Subcutaneous abdominal adipose tissue (tissue), 5 donors: Measurements from ENCODE around the gene ANO10.

Experiments
- H3K27ac ChIP-seq: one replicate; pipeline ENCODE4 v1.7.0; 2013; ENCODE audit warnings: low read depth, mild to moderate bottlenecking, inconsistent platforms, low read length, moderate library complexity
- H3K27me3 ChIP-seq, 5 donors: one replicate each; pipeline ENCODE4 v1.7.0; 2013; ENCODE audit warnings: low read length in 5 of 5, inconsistent platforms in 1 of 5; ENCODE audit not compliant: control insufficient read depth in 5 of 5, insufficient read depth in 4 of 5
- H3K36me3 ChIP-seq, 5 donors: one replicate each; pipeline ENCODE4 v1.7.0; 2013; ENCODE audit warnings: low read length in 5 of 5; ENCODE audit not compliant: control insufficient read depth in 5 of 5, insufficient read depth in 5 of 5
- H3K4me1 ChIP-seq, 5 donors: one replicate each; pipeline ENCODE4 v1.7.0; 2013; ENCODE audit warnings: low read length in 5 of 5, mild to moderate bottlenecking in 3 of 5, moderate library complexity in 1 of 5; ENCODE audit not compliant: control insufficient read depth in 5 of 5, insufficient read depth in 5 of 5
- H3K4me3 ChIP-seq, 5 donors: one replicate each; pipeline ENCODE4 v1.7.0; 2013; ENCODE audit warnings: low read length in 5 of 5, low read depth in 1 of 5
- H3K9ac ChIP-seq, 5 donors: one replicate each; pipeline ENCODE4 v1.7.0; 2013; ENCODE audit warnings: low read length in 5 of 5, mild to moderate bottlenecking in 4 of 5, moderate library complexity in 3 of 5
- H3K9me3 ChIP-seq, 5 donors: one replicate each; pipeline ENCODE4 v1.7.0; 2013; ENCODE audit warnings: low read length in 5 of 5; ENCODE audit not compliant: control insufficient read depth in 5 of 5
- donor health status: healthy.
- donor health status: healthy.
- donor health status: healthy.
- donor health status: healthy.
- donor health status: healthy.

The ANO10 gene

DNA sequence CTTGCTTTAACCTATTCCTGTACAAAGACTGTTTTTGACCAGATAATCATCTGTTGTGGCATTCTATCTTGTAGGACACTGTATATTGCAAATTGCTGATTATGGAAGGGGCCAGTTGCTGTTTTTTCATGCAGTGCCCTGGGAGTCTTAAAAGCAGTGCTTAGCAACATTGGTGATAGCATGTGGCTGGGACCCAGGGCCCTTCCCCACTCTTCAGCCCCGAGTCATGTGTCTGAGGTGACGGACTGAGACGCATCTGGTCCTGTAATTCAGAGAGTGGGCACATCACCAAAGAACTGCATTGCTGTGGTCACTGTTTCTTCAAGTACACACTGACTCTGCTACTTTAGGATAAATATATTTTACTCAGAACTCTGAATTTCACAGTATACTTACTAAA is 272.1 kb downstream of the ANO10 start:
- Histone ChIP-seq H3K9me3 (peaks cover 16 to 30% (median 20%) of the 10 kb centered on the region in 5 donors), H3K4me3 (no peak overlapping the region), H3K4me1 (peaks cover 0 to 28% (median 23%) of the 10 kb centered on the region in 5 donors), H3K27me3 (no peaks in the 10 kb centered on the region), H3K27ac (no peak overlapping the region), H3K36me3 (peaks cover 21 to 64% (median 61%) of the 10 kb centered on the region in 5 donors), H3K9ac (no peak overlapping the region)

DNA sequence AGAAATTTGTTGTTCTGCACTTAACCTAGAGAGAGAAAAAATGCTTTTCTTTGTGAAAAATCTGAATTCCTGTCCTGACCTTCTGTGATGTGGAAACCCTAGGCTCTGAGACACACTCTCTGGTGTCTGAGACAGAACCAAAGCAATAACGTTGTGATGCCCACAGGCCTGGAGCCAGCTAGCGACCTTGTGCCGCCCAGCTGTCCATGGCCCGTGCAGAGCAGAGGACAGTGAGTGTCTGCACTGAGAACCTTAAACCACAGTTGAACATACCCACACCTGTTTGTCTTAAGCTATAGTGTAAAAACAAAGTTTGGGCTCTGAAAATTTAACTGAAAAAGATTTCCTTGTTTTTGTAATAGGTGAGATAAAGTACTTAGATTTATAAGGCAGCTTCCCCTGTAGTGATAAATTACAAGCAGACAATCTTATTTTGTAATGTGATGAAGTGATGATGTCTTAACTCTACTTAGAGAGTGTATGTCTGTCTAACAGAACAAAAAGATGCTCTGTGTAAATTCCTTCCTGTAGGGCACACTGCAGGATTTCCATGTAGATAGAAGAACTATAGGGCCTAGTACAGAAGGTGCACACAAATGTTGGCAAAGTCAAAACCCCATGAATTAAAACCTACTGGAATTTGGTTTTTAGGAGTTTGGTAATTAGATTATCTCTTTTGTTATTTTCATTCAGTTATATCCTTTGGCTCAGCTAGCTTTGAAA is 272.8 kb downstream of the ANO10 start:
- Histone ChIP-seq H3K4me1 (peaks cover 0 to 25% (median 16%) of the 10 kb centered on the region in 5 donors), H3K4me3 (no peak overlapping the region), H3K9ac (no peak overlapping the region), H3K27ac (no peak overlapping the region), H3K36me3 (peaks cover 25 to 71% (median 68%) of the 10 kb centered on the region in 5 donors), H3K27me3 (no peaks in the 10 kb centered on the region), H3K9me3 (peaks cover 12 to 25% (median 16%) of the 10 kb centered on the region in 5 donors)

DNA sequence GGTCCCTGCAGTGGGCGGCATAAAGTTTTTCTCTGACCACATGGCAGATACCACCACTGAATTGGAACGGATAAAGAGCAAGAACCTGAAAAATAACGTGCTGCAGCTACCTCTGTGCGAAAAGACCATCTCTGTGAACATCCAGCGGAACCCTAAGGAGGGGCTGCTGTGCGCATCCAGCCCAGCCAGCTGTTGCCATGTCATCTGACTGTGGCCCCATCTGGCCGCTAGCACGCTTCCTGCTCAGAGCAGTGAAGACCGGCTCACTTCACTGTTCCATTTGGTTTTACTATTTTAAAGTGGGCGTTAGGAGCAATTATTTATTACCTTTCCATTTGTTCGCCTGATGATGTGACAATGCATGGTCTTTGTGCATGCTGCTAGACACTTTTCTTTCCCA is 273.5 kb downstream of the ANO10 start:
- Histone ChIP-seq H3K9me3 (peaks cover 5 to 18% (median 11%) of the 10 kb centered on the region in 5 donors), H3K36me3 (peaks cover 29 to 77% (median 75%) of the 10 kb centered on the region in 5 donors), H3K4me1 (peaks cover 0 to 30% (median 12%) of the 10 kb centered on the region in 5 donors), H3K4me3 (no peak overlapping the region), H3K27me3 (no peaks in the 10 kb centered on the region), H3K9ac (no peak overlapping the region), H3K27ac (no peak overlapping the region)

- Histone ChIP-seq H3K27me3 (no peaks in the 10 kb centered on the region), H3K9ac (no peak overlapping the region), H3K4me3 (no peak overlapping the region), H3K27ac (no peak overlapping the region), H3K4me1 (peaks cover 0 to 32% (median 12%) of the 10 kb centered on the region in 5 donors), H3K9me3 (peaks cover 3 to 13% (median 7%) of the 10 kb centered on the region in 5 donors), H3K36me3 (peaks cover 34 to 83% (median 80%) of the 10 kb centered on the region in 5 donors)
Measured at GRCh38 chr3:43347774-43348173, 274.0 kb downstream of the ANO10 start.

DNA sequence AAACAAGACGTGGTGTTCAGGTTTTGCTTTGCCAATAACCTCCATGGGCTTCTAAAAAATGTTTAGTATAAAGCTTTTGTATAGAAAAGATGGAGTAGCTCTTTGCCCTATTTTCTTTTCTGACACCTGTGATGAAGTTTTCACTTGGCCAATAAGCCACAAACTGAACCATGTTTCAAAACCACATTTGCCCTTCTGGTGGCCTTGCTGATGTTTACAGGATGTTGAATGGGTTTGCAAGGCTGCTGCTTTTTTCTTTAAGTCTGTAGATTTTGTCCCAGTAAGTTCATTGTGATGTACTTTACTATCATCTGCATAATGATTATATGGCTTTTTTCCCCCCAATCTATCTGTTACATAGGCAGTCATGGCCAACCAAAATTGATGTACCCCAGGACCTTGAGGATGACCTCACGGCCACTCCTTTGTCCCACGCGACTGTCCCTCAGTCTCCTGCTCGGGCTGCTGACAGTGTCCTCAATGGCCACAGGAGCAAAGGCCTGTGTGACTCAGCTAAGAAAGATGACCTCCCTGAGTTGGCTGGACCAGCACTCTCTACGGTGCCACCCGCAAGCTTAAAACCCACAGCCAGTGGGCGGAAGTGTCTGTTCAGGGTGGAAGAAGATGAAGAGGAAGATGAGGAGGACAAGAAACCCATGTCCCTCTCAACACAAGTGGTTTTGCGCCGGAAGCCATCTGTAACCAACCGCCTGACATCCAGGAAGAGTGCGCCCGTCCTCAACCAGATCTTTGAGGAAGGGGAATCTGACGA is 274.6 kb downstream of the ANO10 start:
- H3K36me3 ChIP-seq: peaks cover 38 to 89% (median 86%) of the 10 kb centered on the region in 5 donors
- no peak overlapping the region for H3K4me3 ChIP-seq
- H3K4me1 ChIP-seq: peaks cover 0 to 32% (median 12%) of the 10 kb centered on the region in 5 donors
- H3K9ac ChIP-seq: no peak overlapping the region
- no peak overlapping the region for H3K27ac ChIP-seq
- H3K27me3 ChIP-seq: no peaks in the 10 kb centered on the region
- peaks cover 0 to 7% (median 3%) of the 10 kb centered on the region in 5 donors for H3K9me3 ChIP-seq

- Histone ChIP-seq H3K27me3 (no peaks in the 10 kb centered on the region), H3K4me3 (no peak overlapping the region), H3K9ac (no peak overlapping the region), H3K36me3 (peaks cover 38 to 96% (median 89%) of the 10 kb centered on the region in 5 donors), H3K4me1 (peaks cover 0 to 32% (median 12%) of the 10 kb centered on the region in 5 donors), H3K9me3 (no peaks in the 10 kb centered on the region), H3K27ac (no peak overlapping the region)
Measured at GRCh38 chr3:43345877-43346276, 275.9 kb downstream of the ANO10 start.

DNA sequence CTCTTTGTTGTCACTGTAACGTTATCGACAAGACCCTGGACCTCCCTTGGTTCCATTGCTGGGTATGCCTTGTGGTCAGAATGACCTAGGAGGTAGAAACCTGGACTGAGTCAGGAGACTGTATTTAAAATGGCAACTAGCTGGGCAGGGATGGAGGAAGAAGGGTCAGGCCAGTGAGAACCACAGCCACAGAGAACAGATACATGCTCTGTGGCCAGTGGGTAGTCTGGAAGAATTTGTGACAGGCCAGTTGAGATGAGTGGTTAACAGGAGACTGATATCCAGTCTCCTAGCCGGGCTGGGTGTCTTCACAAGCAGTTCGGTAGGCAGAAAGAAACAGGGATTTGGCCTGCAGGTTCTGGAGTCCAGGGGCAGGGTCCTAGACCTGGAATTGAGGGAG is 276.6 kb downstream of the ANO10 start:
- Histone ChIP-seq H3K9me3 (peaks cover 0 to 1% (median 0%) of the 10 kb centered on the region in 5 donors), H3K27ac (no peak overlapping the region), H3K36me3 (peaks cover 36 to 97% (median 90%) of the 10 kb centered on the region in 5 donors), H3K27me3 (no peaks in the 10 kb centered on the region), H3K4me3 (no peak overlapping the region), H3K4me1 (peaks cover 0 to 32% (median 12%) of the 10 kb centered on the region in 5 donors), H3K9ac (no peak overlapping the region)

DNA sequence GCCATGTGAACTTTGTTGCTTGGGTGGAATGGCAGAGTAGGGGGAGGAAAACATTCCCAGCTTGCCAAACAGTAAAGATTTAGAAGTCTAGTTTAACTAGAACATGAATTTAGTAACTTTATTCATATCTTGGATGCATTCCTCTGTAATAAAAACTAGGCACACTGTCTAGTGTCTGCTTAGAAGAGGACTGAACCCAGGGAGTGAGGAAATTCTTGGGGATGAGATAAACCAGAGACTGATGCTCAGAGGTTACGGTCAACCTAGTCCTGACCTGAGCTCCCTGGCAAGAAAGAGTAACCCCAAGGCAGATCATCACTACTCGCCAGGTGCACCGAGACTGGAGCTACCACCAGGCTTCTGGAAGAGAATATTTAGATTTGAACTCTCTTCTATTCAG is 277.3 kb downstream of the ANO10 start:
- H3K9ac ChIP-seq: no peak overlapping the region
- H3K4me1 ChIP-seq: peaks cover 0 to 29% (median 12%) of the 10 kb centered on the region in 5 donors
- H3K4me3 ChIP-seq: no peak overlapping the region
- H3K27me3 ChIP-seq: no peaks in the 10 kb centered on the region
- peaks cover 0 to 4% (median 0%) of the 10 kb centered on the region in 5 donors for H3K9me3 ChIP-seq
- H3K27ac ChIP-seq: no peak overlapping the region
- peaks cover 35 to 94% (median 88%) of the 10 kb centered on the region in 5 donors for H3K36me3 ChIP-seq

DNA sequence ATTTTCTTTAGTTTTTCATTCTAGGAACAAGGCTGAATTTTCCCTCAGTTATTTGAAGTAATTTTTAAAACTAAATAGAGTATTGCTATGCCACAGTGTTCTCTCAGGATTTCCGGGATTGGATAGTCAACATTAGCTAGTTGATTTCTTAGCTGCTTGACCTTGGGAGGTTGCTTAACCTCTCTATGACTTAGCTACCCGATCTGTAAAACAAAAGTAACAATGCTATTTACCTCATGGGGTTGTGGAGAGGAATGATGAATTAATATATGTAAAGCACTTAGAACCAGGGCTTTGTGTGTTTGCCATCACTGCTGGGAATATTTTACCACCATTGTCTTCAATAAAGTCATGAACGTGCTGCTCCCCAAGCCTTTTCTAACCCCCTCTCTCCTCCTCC is 278.0 kb downstream of the ANO10 start:
- Histone ChIP-seq H3K27me3 (no peaks in the 10 kb centered on the region), H3K27ac (no peak overlapping the region), H3K9me3 (peaks cover 0 to 9% (median 5%) of the 10 kb centered on the region in 5 donors), H3K4me1 (peaks cover 0 to 29% (median 12%) of the 10 kb centered on the region in 5 donors), H3K4me3 (no peak overlapping the region), H3K36me3 (peaks cover 38 to 93% (median 86%) of the 10 kb centered on the region in 5 donors), H3K9ac (no peak overlapping the region)

GRCh38 chr3:43343185-43343584 is 278.6 kb downstream of the ANO10 start:
- H3K4me1 ChIP-seq: peaks cover 0 to 29% (median 12%) of the 10 kb centered on the region in 5 donors
- H3K36me3 ChIP-seq: peaks cover 44 to 89% (median 84%) of the 10 kb centered on the region in 5 donors
- no peak overlapping the region for H3K27ac ChIP-seq
- no peak overlapping the region for H3K9ac ChIP-seq
- H3K4me3 ChIP-seq: no peak overlapping the region
- peaks cover 2 to 12% (median 10%) of the 10 kb centered on the region in 5 donors for H3K9me3 ChIP-seq
- no peaks in the 10 kb centered on the region for H3K27me3 ChIP-seq
